Measurements from ENCODE around the gene SYTL1. TPM values are rescaled to one million over a fixed set of nuclear protein-coding genes. Genes with fewer than 3 reads are reported as not detected.

Gene SYTL1
- total RNA-seq, 1 experiment from 2014 or later = 75.9 TPM

GRCh38 chr1:27318136-27318535, 23.7 kb upstream of the SYTL1 start:
- CTCF ChIA-PET = no interaction called here

More at GRCh38 chr1:27318136-27318535, 23.7 kb upstream of the SYTL1 start:
- no peak overlapping the region for H3K9ac ChIP-seq (ENCODE audit: low read length)
- H3K27me3 ChIP-seq (ENCODE audit: insufficient read depth, low read length) = no peaks in the 10 kb centered on the region
- H3K4me3 ChIP-seq (replicated peaks in 1 of 2; ENCODE audit: low read depth in 1 of 2, low read length in 2 of 2) = no peak overlapping the region
- H2AFZ ChIP-seq (ENCODE audit: low read depth, low read length, poor library complexity, severe bottlenecking) = no peak overlapping the region
- 0 out of 4 replicates have a peak, but pooled peaks cover 0 to 4% of the 10 kb centered on the region in 2 experiments for H3K36me3 ChIP-seq (ENCODE audit: control insufficient read depth in 1 of 2, insufficient read depth in 2 of 2, low read length in 2 of 2)
- DNase-seq (ENCODE audit: low read depth, low spot score) = no peak
- no peaks in the 10 kb centered on the region for H3K9me3 ChIP-seq (ENCODE audit: control insufficient read depth in 1 of 2, insufficient read depth in 1 of 2, low read depth in 1 of 2, low read length in 2 of 2)
- H3K27ac ChIP-seq (ENCODE audit: low read depth, low read length) = no peak overlapping the region
- no peaks in the 10 kb centered on the region for H4K20me1 ChIP-seq (ENCODE audit: insufficient read depth)
- H3K79me2 ChIP-seq (ENCODE audit: insufficient read depth, low read length) = peaks cover 10% of the 10 kb centered on the region
- ChIA-PET POLR2A (no interaction called here), RAD21 (ENCODE audit: low non-redundant PET in 1 of 2, low total read pairs in 2 of 2, uncharacterized antibody in 2 of 2, unreplicated experiment in 2 of 2) (no interaction called here)
- no peak for TF ChIP-seq SRF (IDR thresholded peaks at IDR 0.05; ENCODE audit: low read depth)
- TF ChIP-seq ELF1 (IDR thresholded peaks at IDR 0.05; ENCODE audit: borderline replicate concordance, low read depth) = no peak
- no peak for TF ChIP-seq TCF7L2 (IDR thresholded peaks at IDR 0.05; ENCODE audit: borderline replicate concordance, extremely low read depth, insufficient read depth, insufficient read length)
- no peak for TF ChIP-seq ZBTB33 (IDR thresholded peaks at IDR 0.05; ENCODE audit: extremely low read depth, insufficient replicate concordance, low read length)
- TF ChIP-seq POLR2A (IDR thresholded peaks at IDR 0.05; ENCODE audit: borderline replicate concordance, extremely low read depth, insufficient read depth, insufficient read length) = no peak
- TF ChIP-seq CEBPB (IDR thresholded peaks at IDR 0.05; ENCODE audit: low read depth) = no peak
- TF ChIP-seq FOSL1 (IDR thresholded peaks at IDR 0.05; ENCODE audit: low read depth) = no peak
- TF ChIP-seq SP1 (IDR thresholded peaks at IDR 0.05; ENCODE audit: low read depth) = no peak
- no peak for TF ChIP-seq RAD21 (IDR thresholded peaks at IDR 0.05; ENCODE audit: low read depth)
- no peak for TF ChIP-seq REST (IDR thresholded peaks at IDR 0.05; ENCODE audit: low read depth)
- TF ChIP-seq ATF3 (IDR thresholded peaks at IDR 0.05) = no peak
- TF ChIP-seq EGR1 (IDR thresholded peaks at IDR 0.05; ENCODE audit: low read depth) = no peak
- TF ChIP-seq EZH2 (IDR thresholded peaks at IDR 0.05) = no peak
- no peak for TF ChIP-seq POLR2AphosphoS5 (IDR thresholded peaks at IDR 0.05; ENCODE audit: low read depth, low read length)
- no peak for TF ChIP-seq SIN3A (IDR thresholded peaks at IDR 0.05; ENCODE audit: low read depth)
- no peak for TF ChIP-seq CBX3 (IDR thresholded peaks at IDR 0.05; ENCODE audit: low read depth)
- no peak for TF ChIP-seq EZH2phosphoT487 (IDR thresholded peaks at IDR 0.05; ENCODE audit: borderline replicate concordance)
- TF ChIP-seq YY1 (IDR thresholded peaks at IDR 0.05; ENCODE audit: extremely low read depth, insufficient replicate concordance, low read depth, low read length) = no peak
- no peak for TF ChIP-seq MAX (IDR thresholded peaks at IDR 0.05)
- TF ChIP-seq JUND (IDR thresholded peaks at IDR 0.05) = no peak
- no TSS peak for BruUV-seq (replicated peaks)
- no peak overlapping the region for H3K4me2 ChIP-seq (ENCODE audit: low read length)
- intact Hi-C loops (cut with micrococcal nuclease) = no loop called here
- no peak for ATAC-seq
- H3K4me1 ChIP-seq (ENCODE audit: control insufficient read depth in 1 of 2, insufficient read depth in 2 of 2, low read length in 2 of 2) = peaks cover under 1 to 15% of the 10 kb centered on the region in 2 experiments; a peak in 3 of 4 replicates
- no peaks in the 10 kb centered on the region for H3K9me2 ChIP-seq (ENCODE audit: insufficient read depth)
